A549 (cell line): ENCODE data around the gene ERGIC1. TPM values are rescaled to one million over a fixed set of nuclear protein-coding genes. Genes with fewer than 3 reads are reported as not detected.
A peak's percentile ranks its signal among the peaks of the same experiment; 100 is the strongest.

Source experiments
- ATAC-seq, 2 experiments: fragments of 200-7000 bp in 1 of 2; fragments of >200 bp in 1 of 2; cut with Nextera tagmentation in 1 of 2; cut with Tn5 transposase in 1 of 2; 3 replicates each; pipeline versions ENCODE4 v1.8.0 to v1.9.1; 2018 to 2020; ENCODE audit warnings: mild to moderate bottlenecking in 1 of 2, moderate library complexity in 1 of 2
- CTCF ChIA-PET: fragments of 300-600 bp; sonication (Branson Sonifier 250); formaldehyde crosslinking; extraction: SDS; loops from one replicate; lab custom pipeline; 2021; ENCODE audit warnings: antibody characterized with exemption, inconsistent platforms; lab: Yijun Ruan, JAX
- POLR2A ChIA-PET: fragments of 350-600 bp; formaldehyde crosslinking; extraction: SDS; loops from one replicate; lab custom pipeline; 2021; ENCODE audit warnings: antibody characterized with exemption, inconsistent platforms; lab: Yijun Ruan, JAX
- DNase-seq, 2 experiments: peaks; one replicate each; pipeline versions ENCODE4 v3.0.0 to v3.0.0-alpha.2; 2011 to 2016; ENCODE audit warnings: low read depth in 1 of 2, low spot score in 1 of 2
- FAIRE-seq: peaks from 2 replicates; lab custom pipeline; 2011; peaks lifted over from hg19 to GRCh38; lab: Jason Lieb, UNC
- H3K27ac ChIP-seq, 2 experiments: fragments of >200 bp; sonication (Bioruptor Twin); formaldehyde crosslinking; 3 replicates each; pipeline ENCODE4 v1.5.1; 2016 to 2017
- H3K4me1 ChIP-seq: fragments of >200 bp; sonication (Bioruptor Twin); formaldehyde crosslinking; 3 replicates; pipeline ENCODE4 v1.6.1; 2016
- H3K4me2 ChIP-seq: fragments of >200 bp; sonication (Bioruptor Twin); formaldehyde crosslinking; 3 replicates; pipeline ENCODE4 v1.6.1; 2016
- H3K4me3 ChIP-seq: fragments of >200 bp; sonication (Bioruptor Twin); formaldehyde crosslinking; 3 replicates; pipeline ENCODE4 v1.5.1; 2016
- H3K9me3 ChIP-seq: fragments of >200 bp; sonication (Bioruptor Twin); formaldehyde crosslinking; 3 replicates; pipeline ENCODE4 v1.6.1; 2016
- BCL3 ChIP-seq: fragments of >200 bp; sonication (Bioruptor Twin); formaldehyde crosslinking; IDR thresholded peaks from 3 replicates; pipeline ENCODE4 v1.6.1; 2016
- CBX2 ChIP-seq: fragments of 200-600 bp; sonication (generic); IDR thresholded peaks from 2 replicates; pipeline ENCODE4 v1.6.1; 2016; ENCODE audit warnings: low read depth, mild to moderate bottlenecking, borderline replicate concordance
- CEBPB ChIP-seq, 2 experiments: fragments of >200 bp in 1 of 2; sonication (Bioruptor Twin) in 1 of 2; formaldehyde crosslinking in 1 of 2; IDR thresholded peaks; 2 replicates each; pipeline ENCODE4 v1.6.1; 2012 to 2016
- EHMT2 ChIP-seq: fragments of 200-600 bp; sonication (generic); IDR thresholded peaks from 2 replicates; pipeline ENCODE4 v1.6.1; 2016; ENCODE audit warnings: antibody characterized with exemption, low read depth, mild to moderate bottlenecking, moderate library complexity
- ESRRA ChIP-seq: fragments of 150-350 bp; IDR thresholded peaks from 2 replicates; pipeline ENCODE4 v1.6.1; 2014; ENCODE audit warnings: mild to moderate bottlenecking, low read length, borderline replicate concordance
- FOSB ChIP-seq: fragments of 250-450 bp; sonication (Bioruptor Pico); IDR thresholded peaks from 2 replicates; pipeline ENCODE4 v1.5.0; 2020; ENCODE audit warnings: mild to moderate bottlenecking, moderate library complexity
- FOSL2 ChIP-seq, 2 experiments: fragments of 450-650 bp in 1 of 2; fragments of >200 bp in 1 of 2; sonication (Bioruptor Twin) in 1 of 2; formaldehyde crosslinking; IDR thresholded peaks; 2 replicates each; pipeline versions ENCODE4 v1.5.0 to v1.6.1; 2016 to 2020; ENCODE audit warnings: mild to moderate bottlenecking in 1 of 2, moderate library complexity in 1 of 2
- GATA3 ChIP-seq: IDR thresholded peaks from 2 replicates; pipeline ENCODE4 v1.6.1; 2012; ENCODE audit warnings: borderline replicate concordance
- HES2 ChIP-seq: fragments of >200 bp; sonication (Bioruptor Twin); formaldehyde crosslinking; IDR thresholded peaks from 2 replicates; pipeline ENCODE4 v1.6.1; 2016
- HEYL ChIP-seq: fragments of 250-450 bp; sonication (Bioruptor Pico); IDR thresholded peaks from 2 replicates; pipeline ENCODE4 v1.8.0; 2021; ENCODE audit warnings: mild to moderate bottlenecking, moderate library complexity
- HMGXB4 ChIP-seq: fragments of 250-450 bp; sonication (Bioruptor Pico); IDR thresholded peaks from 2 replicates; pipeline ENCODE4 v1.5.0; 2021; ENCODE audit warnings: mild to moderate bottlenecking, moderate library complexity, borderline replicate concordance
- HOXA7 ChIP-seq: fragments of 250-450 bp; sonication (Bioruptor Pico); IDR thresholded peaks from 2 replicates; pipeline ENCODE4 v1.5.0; 2020; ENCODE audit warnings: mild to moderate bottlenecking, moderate library complexity
- HOXB13 ChIP-seq: fragments of 250-450 bp; sonication (Bioruptor Pico); IDR thresholded peaks from 2 replicates; pipeline ENCODE4 v1.5.0; 2020; ENCODE audit warnings: low read depth, mild to moderate bottlenecking, moderate library complexity
- HOXB5 ChIP-seq: fragments of 250-450 bp; sonication (Bioruptor Pico); IDR thresholded peaks from 2 replicates; pipeline ENCODE4 v1.5.0; 2020; ENCODE audit warnings: mild to moderate bottlenecking, moderate library complexity
- JUN ChIP-seq, 2 experiments: fragments of >200 bp; sonication (Bioruptor Twin); formaldehyde crosslinking; IDR thresholded peaks; 2 replicates in 1 of 2; 3 replicates in 1 of 2; pipeline ENCODE4 v1.6.1; 2016 to 2017
- JUNB ChIP-seq: fragments of >200 bp; sonication (Bioruptor Twin); formaldehyde crosslinking; IDR thresholded peaks from 2 replicates; pipeline ENCODE4 v1.6.1; 2016
- MAX ChIP-seq: IDR thresholded peaks from 2 replicates; pipeline ENCODE4 v1.6.1; 2012
- NPAS2 ChIP-seq: fragments of 250-450 bp; sonication (Bioruptor Pico); IDR thresholded peaks from 2 replicates; pipeline ENCODE4 v1.8.0; 2022; ENCODE audit warnings: mild to moderate bottlenecking, moderate library complexity, borderline replicate concordance
- PHF8 ChIP-seq: fragments of 200-600 bp; sonication (generic); IDR thresholded peaks from 2 replicates; pipeline ENCODE4 v1.6.1; 2016; ENCODE audit warnings: low read depth, mild to moderate bottlenecking, antibody characterized with exemption, moderate library complexity, borderline replicate concordance
- RNF2 ChIP-seq: fragments of 200-600 bp; sonication (generic); IDR thresholded peaks from 2 replicates; pipeline ENCODE4 v1.6.1; 2016; ENCODE audit warnings: low read depth, mild to moderate bottlenecking, antibody characterized with exemption, moderate library complexity, borderline replicate concordance
- TP53 ChIP-seq: fragments of 250-450 bp; sonication (Bioruptor Pico); IDR thresholded peaks from 2 replicates; pipeline ENCODE4 v1.5.0; 2021; ENCODE audit warnings: mild to moderate bottlenecking, moderate library complexity
- ZC3H11A ChIP-seq: fragments of 450-650 bp; IDR thresholded peaks from 2 replicates; pipeline ENCODE4 v1.6.1; 2014; ENCODE audit warnings: antibody characterized with exemption, mild to moderate bottlenecking
- WGBS: methylation state at CpG from one replicate; pipeline ENCODE4 v1.1.6; 2017; ENCODE audit errors: missing lambda C conversion rate; 5-methylcytosine and 5-hydroxymethylcytosine counted together
- polyA plus RNA-seq, 4 experiments: library from polyadenylated mRNA; depleted of rRNA in 3 of 4; stranded (reverse); fragments of >200 nt; fragmentation: RNase III in 1 of 4; extraction: RNeasy Plus Mini Kit Qiagen cat#74134 plus additional on column Dnase treatment in 1 of 4; gene quantifications; 2 replicates in 3 of 4; 3 replicates in 1 of 4; pipeline ENCODE4 v1.2.3, GENCODE V29; 2011 to 2017

The ERGIC1 gene
- polyA plus RNA-seq, 2 of the 4 experiments (the other 2 are of a cell fraction): 176 to 304 TPM

GRCh38 chr5:172835994-172836356 lies 1.9 kb downstream of the ERGIC1 start:
- no peak for ATAC-seq
- Histone ChIP-seq H3K4me3 (peak overlapping the region; percentile 99), H3K9me3 (no peaks in the 10 kb centered on the region), H3K27ac (peak overlapping the region; percentile 96 to 99), H3K4me2 (peak overlapping the region; percentile 99), H3K4me1 (peaks cover 60% of the 10 kb centered on the region)
- FAIRE-seq: no peak
- ChIA-PET CTCF (interaction anchor here (0.6 to 2.2 kb wide), 11 partner anchors 10 to 129 kb away, joined by 3 to 6 read pairs (median 4); no protein-coding TSS in a partner anchor), POLR2A (interaction anchor here (1.2 to 1.7 kb wide), 2 partner anchors 34 to 65 kb away, joined by 3 to 8 read pairs; partner anchors contain the start of gene DUSP1)
- no peak for DNase-seq
- TF ChIP-seq CBX2: no peak
- no peak for TF ChIP-seq HMGXB4 (CRISPR knock-in tag)
- no peak for TF ChIP-seq TP53
- no peak for TF ChIP-seq RNF2
- no peak for TF ChIP-seq MAX
- TF ChIP-seq GATA3: no peak
- no peak for TF ChIP-seq EHMT2
- no peak for TF ChIP-seq HOXB13 (CRISPR knock-in tag)
- TF ChIP-seq FOSB (CRISPR knock-in tag): no peak
- TF ChIP-seq HES2: no peak
- no peak for TF ChIP-seq PHF8
- TF ChIP-seq HOXB5 (CRISPR knock-in tag): no peak
- TF ChIP-seq CEBPB (IDR thresholded peaks at IDR 0.05): no peak
- TF ChIP-seq ESRRA: no peak
- no peak for TF ChIP-seq FOSL2 (IDR thresholded peaks at IDR 0.05)
- no peak for TF ChIP-seq FOSL2 (CRISPR knock-in tag; IDR thresholded peaks at IDR 0.05)
- WGBS: 98% methylated on average over 4 of the region's 4 CpGs

GRCh38 chr5:172837640-172838039 lies 3.6 kb downstream of the ERGIC1 start:
- 86% methylated on average over 7 of the region's 7 CpGs for WGBS
- no peak for TF ChIP-seq BCL3
- no peak for TF ChIP-seq JUNB
- TF ChIP-seq HOXA7 (CRISPR knock-in tag): no peak
- no peak for TF ChIP-seq RNF2
- no peak for TF ChIP-seq ZC3H11A
- TF ChIP-seq GATA3: no peak
- no peak for TF ChIP-seq HEYL
- TF ChIP-seq CBX2: no peak
- TF ChIP-seq NPAS2: no peak
- no peak; a peak in 1 of 5 replicates for TF ChIP-seq JUN (IDR thresholded peaks at IDR 0.05)
- ATAC-seq (no peak), FAIRE-seq (no peak), DNase-seq (no peak)
- ChIA-PET CTCF (interaction anchor here (1.1 to 1.4 kb wide), 4 partner anchors 10 to 125 kb away, joined by 3 read pairs; no protein-coding TSS in a partner anchor), POLR2A (no interaction called here)
- H3K4me2 ChIP-seq: peak overlapping the region; percentile 99; the same call in 2 of the 3 replicates
- no peaks in the 10 kb centered on the region for H3K9me3 ChIP-seq
- peaks cover 63% of the 10 kb centered on the region for H3K4me1 ChIP-seq
- peak overlapping the region in 1 of 2 experiments; percentile 96; a peak in 4 of 6 replicates for H3K27ac ChIP-seq
- no peak overlapping the region for H3K4me3 ChIP-seq
